SK-MEL-5 (cell line): Measurements from ENCODE around the gene USP13. TPM values are rescaled to one million over a fixed set of nuclear protein-coding genes. Genes with fewer than 3 reads are reported as not detected.
"Not testable (repeated sequence)": the region's sequence is repeated elsewhere in the genome, so short reads cannot be mapped to it uniquely, and the experiment has no call there.

Experiments used
- DNase-seq: peaks from one replicate; pipeline ENCODE4 v3.0.0-alpha.2; 2016; ENCODE audit warnings: low read depth, low spot score
- in situ Hi-C: cut with HindIII; loops from 2 replicates; pipeline ENCODE4 v1.10.0; 2016; ENCODE audit warnings: low sequenced_read_pairs, high pct_unique_total_duplicates, low pct_unique_long_range_greater_than_20kb
- total RNA-seq: library from RNA; depleted of rRNA; stranded (reverse); fragments of >200 nt; shearing (Covaris generic); gene quantifications from 2 replicates; pipeline ENCODE4 v1.2.3, GENCODE V29; 2014

USP13 gene
- total RNA-seq, 1 experiment from 2014 or later, result 7.1 TPM

DNA sequence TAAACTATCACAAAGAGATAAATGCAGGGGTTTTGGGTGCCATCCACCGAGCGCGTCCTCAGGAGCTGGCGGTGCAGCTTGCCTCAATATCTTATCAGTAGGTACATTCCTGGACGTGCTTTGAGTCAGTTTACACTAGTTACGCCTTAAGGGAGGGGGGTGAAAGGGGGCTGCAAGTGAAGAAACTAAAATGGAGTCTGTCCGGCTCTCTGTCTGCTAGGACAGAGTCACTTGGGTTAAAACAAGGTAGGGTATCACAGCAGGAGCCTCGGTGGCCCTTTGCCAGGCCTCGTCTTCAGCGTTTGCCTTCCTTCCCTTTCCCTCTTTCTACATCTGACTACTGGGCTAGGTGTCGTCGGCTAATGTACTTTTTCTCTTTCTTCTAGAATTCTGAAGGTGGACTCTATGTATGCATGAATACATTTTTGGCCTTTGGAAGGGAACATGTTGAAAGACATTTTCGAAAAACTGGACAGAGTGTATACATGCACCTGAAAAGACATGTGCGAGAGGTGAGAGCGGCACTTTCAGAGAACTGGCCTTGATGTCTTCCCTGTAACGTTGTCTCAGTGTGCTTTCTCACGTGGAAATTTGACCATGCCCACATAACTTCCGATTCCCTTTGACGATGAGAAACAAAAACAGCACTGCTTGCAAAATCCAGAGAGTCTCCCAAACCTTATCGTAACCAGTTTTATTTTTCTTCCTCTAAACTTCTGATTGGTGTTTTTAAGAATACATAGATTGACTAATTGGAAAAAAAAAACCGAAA, 28.8 kb downstream of the USP13 start:
- in situ Hi-C loops, result no loop called here

DNA sequence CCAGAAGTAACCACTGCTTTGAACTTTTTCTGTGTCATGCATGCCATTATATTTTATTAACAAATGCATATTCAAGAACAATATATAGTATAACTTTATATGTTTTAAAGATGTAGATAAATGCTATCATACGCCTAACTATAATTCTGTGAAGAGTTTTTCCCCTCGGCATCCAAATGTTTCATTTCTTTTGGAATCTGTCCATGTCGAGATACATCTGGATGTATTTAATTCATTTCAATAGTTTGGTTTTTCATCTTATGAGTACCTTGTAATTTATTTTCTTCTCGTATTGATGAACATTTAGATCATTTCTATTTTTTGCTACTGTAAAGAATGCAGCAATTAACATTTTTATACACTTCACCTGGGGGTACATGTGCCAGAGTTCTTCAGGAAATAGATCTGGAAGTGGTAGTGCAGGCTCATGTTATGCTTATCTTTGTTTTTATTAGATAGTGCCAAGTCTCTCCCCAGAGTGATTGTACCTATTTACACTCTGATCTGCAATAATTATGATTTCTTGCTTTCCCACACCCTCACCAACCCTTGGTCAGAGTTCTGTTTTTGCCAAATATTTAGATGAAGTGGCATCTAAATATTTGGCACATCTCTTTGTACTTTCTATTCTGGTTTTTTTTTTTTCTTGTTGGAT, 29.7 kb downstream of the USP13 start:
- in situ Hi-C loops, result no loop called here
- no peak for DNase-seq

More for the DNA sequence above, 28.8 kb downstream of the USP13 start:
- no peak for DNase-seq

DNA sequence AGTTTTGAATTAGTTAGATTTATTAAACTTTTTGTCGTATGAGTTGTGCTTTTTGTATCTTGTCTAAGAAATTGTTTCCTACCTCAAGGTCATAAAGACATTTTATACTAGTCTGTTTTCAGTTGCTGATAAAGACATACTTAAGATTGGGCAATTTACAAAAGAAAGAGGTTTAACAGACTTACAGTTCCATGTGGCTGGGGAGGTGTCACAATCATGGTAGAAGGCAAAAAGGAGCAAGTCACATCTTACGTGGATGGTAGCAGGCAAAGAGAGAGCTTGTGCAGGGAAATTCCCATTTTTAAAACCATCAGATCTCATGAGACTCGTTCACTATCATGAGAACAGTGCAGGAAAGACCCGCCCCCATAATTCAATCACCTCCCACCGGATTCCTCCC, 30.4 kb downstream of the USP13 start:
- in situ Hi-C loops, result not testable (repeated sequence)

DNA sequence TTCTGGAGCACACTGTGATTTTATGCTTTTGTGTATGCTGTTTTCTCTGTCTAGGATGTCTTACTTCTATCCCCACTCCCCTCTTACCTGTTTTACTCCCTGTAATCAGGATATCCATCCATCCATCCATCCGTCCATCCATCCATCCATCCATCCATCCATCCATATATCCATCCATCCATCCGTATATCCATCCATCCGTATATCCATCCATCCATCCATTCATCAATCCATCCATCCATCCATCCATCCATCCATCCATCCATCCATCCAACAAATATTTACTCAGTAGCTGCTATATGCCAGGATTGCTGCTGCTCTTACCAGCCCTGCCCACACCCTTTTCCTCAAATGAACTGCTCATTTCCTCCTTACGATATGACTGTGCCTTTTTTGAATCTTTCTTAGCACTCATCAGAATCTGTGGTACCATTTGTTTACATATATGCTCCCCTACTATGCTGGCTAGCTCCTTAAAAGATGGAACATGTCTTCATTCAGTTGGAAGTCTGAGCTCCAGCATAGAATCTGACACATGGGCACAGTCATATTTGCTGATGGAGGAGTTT, 35.2 kb downstream of the USP13 start:
- in situ Hi-C loops, result no loop called here
- DNase-seq, result no peak

More for the DNA sequence above, 30.4 kb downstream of the USP13 start:
- DNase-seq, result not testable (repeated sequence)

DNA sequence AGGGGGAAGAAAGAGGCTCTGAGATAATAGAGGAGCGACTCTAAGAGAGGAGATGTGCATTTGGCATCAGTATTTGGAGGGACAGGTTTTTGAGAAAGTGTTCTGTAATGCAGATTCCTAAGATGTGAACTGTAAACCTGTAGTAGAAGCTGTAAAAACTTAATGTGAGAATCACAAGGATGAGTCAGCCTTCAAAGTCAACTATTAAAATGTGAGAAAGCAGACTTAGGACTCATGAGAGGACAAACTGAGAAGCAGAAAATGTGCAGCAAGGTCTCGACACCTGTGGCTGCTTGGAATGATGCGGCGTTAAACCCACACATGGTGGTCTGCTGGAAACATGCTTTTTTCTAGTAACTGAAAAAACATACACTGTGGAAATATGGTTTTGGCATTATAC, 36.0 kb downstream of the USP13 start:
- no peak for DNase-seq
- in situ Hi-C loops, result no loop called here

DNA sequence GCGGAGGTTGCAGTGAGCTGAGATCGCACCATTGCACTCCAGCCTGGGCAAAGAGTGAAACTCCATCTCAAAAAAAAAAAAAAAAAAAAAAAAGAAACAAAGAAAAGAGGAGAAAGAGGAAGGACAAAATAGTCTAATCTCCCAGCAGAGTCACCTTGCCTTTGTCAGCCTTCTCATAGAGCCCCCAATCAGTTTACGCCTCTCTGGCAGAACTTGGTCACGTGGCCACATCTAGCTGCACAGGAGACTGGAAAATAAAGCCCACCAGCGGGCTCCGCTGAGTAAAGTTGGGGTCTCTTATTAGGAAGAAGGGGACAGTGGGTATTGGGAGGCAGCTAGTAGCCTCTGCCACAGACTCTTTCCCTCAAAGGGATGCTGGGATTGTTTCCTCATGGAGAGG, 41.9 kb downstream of the USP13 start:
- no peak for DNase-seq

DNA sequence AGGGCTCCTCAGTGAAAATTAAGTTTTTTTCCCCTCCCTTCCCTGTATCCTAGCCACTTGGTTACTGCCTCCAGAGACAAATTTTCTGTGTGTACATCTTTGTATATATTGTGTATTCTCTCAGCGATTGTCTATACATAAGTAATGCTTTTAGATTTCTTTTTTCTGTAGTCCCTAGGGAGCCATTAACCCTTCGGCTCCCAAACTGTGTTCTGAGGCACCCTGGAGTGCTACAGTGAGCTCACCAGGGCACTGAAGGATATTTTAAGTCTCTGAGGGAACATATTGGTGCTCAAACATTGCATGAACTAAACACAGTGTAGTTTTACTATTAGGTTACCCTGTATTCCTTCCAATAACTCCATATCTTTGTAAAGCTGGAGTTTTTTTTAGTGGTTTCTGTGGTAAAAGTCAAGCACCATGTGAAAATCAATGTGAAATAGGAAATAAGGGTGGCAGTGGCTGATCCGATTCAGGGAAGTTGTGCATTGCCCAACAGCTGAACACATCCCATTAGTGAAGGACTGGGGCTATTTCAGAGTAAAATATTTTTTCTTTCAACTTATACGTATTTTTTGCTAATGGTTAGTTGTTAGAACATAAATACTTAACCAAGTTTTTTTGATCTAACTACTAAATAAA, 43.0 kb downstream of the USP13 start:
- in situ Hi-C loops, result no loop called here
- DNase-seq, result peak; percentile 19

More for the DNA sequence above, 41.9 kb downstream of the USP13 start:
- in situ Hi-C loops, result no loop called here

DNA sequence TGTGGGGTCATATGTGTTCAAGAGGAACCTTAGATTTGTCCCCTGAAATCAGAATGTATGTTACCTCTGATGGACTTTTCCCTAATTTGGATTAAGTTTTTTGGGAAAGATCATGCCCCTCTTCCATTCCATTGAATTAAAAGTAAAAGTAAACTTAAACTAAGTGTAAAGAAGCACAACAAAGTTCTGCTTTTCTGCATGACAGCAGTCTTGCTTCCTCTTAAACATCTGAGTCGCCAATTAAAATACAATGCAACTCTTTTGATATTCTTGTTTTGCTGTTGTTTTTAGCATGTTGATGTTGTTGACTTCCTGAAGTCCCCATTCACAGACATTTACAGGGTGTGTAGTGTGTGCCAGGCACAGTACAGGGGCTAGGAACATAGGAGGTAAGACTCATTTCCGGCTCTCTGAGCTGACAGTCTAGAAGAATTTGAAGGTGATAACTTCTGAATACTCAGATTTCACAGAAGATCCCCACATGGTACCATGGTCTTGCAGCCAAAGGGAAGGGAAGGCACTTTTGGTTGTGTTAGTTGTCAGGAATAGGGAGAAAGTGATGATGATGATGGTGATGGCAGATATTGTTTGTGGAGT, 45.0 kb downstream of the USP13 start:
- in situ Hi-C loops, result no loop called here
- no peak for DNase-seq

DNA sequence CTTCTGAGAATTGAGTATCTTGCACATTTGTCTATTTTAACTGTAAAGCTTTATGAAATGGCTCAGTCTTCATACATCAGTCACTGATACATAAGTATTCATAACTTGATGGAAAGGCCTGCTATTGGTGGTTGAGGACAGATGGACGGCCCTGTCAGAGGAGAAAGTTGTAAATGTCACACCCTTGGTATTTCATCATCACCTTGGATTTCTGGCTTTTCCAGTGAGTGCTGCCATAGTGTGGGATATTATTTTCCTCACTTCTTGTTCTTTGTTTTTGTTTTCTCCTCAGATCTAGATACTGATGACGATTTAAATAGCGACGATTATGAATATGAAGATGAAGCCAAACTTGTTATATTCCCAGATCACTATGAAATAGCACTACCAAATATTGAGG, 47.9 kb downstream of the USP13 start:
- no peak for DNase-seq
- in situ Hi-C loops, result no loop called here

DNA sequence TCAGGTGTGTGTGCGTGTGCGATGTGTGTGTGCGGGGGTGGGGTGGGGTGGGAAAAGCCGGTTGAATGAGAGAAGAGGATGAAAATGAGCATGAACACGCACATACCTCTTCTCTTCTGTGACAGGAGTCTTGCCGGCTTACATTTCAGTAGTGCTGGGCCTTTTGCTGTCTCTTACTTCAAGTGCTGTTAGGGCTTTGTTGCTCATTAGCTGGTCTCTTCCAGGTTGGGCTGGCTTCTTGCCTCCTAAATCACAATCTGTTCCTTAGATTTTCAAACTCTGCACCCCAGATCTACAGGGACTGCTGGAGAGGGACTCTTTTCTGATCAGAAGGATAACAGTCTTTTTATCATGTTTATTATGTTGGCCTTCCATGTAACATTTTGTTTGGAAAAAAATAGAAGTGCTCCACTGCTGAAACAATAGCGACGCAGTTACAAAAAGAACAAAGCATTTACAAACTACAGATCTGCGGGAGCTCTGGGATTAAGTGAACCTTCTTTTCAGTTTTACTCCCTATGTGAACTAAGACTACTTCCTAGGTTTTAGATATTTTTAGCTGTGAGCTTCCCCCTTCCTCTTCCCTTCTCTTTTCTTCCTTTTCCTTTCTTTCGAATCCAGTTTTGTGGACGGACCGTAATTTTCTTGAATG, 48.5 kb downstream of the USP13 start:
- DNase-seq, result no peak
- in situ Hi-C loops, result no loop called here

DNA sequence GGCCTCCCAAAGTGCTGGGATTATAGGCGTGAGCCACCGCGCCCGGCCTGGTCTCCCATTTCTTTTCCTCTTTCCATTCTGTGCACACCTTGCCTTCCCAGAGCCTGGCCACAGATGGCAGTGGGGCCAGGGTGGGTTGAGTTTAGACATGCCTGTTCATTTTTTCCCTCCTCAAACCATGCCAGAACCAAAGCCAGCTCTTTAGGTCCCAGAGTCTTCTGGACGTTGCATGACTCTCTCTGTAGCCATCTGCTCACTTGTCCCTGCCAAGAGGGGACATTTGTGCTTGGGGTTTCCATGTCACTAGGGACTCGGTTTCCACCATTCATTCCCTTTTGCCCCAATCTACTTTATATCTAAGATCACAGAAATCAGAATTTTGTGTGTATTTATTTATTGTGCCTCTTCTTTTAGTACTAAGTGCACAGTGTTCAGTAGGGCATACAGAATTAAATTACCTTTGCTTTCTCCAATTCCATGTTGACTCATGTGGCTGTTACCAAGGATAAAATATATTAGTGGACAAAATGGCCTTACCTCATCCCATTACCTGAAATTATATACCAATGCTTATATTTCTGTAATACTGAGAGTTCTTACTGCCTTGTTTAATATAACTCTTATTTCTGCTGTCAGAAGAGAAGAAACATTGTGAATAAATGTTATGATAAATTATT, 49.6 kb downstream of the USP13 start:
- in situ Hi-C loops, result no loop called here
- DNase-seq, result no peak

DNA sequence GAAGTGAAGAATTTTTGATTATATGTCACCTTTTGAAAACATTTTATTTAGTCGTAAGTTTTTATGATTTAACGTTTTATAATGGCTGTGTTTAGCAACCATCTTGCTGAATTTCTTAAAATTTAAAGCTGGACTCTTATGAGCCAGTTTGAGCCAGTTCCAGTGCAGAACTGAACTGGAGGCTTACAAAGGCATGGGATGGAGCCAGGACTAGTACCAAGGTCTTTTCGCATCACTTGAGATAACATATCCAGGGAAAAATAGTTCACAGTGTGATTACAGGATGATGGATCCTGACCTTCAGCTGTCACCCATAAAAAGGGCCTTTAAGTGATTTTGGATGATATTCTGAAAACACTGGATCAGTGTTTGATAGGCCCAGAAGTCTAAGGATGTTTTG, 51.0 kb downstream of the USP13 start:
- DNase-seq, result no peak
- in situ Hi-C loops, result no loop called here

DNA sequence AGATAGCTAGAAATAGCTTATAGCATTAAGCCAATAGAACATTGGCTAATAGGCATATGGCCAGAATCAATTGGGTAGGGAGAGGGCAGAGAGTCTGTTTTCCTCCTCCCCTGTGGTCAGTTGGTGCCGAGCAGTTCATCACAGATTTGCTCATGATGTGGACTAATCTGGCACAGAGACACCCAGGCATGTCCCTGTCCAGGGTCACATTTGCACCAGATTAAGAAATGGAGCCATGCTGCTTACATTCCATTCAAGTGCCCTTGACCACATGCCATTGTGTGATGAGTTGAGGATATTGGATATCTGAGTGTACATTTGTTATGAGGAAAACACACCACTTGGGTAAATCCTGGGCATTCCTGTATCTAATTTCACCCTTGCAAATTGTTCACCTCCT, 53.4 kb downstream of the USP13 start:
- no peak for DNase-seq
- in situ Hi-C loops, result no loop called here

DNA sequence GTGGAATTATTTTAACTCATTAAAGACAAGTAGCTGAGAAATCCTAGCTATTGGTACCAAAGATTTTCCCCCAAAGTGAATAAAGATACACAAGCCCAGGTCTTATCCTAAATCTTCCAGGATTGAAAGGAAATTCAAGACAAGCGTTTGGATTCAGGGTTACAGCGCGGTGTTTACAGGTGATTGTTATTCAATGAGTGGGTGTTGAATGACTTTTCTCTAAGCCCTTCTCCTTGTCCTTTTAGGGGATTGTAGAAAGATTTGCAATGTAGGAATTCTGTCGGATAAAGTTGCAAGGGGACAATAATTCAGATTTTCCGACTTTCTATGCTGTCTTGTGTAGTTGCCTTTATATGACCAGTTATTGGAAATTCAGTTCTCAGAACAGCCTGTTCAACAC, 57.2 kb downstream of the USP13 start:
- DNase-seq, result no peak
- in situ Hi-C loops, result no loop called here

DNA sequence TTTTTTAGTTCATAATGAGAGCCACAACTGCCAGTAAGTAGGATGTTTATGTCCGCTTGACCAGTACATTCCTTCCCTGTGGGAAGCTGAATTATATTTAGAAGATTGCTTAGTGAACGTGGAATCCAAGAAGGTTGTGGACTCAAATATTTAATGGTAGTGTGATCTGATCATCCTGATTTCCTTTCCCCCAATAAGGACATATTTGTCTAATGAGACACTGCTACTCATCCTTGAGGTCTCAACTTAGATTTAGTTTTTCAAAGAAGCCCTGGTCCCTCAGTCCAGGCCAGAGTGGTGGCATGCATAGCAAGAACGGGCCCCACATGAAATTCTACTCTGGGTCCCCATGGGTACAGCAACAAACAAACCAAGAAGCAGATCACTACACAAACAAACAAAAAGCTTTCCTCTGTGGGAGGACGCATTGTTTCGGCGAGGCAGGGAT, 60.8 kb downstream of the USP13 start:
- no peak for DNase-seq
- in situ Hi-C loops, result no loop called here

DNA sequence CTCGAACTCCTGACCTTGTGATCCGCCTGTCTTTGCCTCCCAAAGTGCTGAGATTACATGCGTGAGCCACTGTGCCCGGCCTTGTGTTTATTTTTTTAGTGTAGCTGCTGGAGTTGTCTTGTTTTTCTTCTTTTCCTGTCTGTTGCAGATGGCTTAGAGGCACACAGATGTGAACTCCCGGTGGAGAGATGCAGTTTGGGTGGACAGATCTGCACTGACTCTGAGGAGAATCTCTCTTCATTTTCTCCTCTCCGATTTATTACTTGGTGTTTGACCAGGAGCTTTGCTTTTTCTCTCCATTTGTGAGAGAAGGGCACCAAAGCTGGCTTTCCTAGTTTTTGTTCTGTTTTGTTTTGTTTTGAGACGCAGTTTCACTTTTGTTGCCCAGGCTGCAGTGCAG, 62.7 kb downstream of the USP13 start:
- in situ Hi-C loops, result no loop called here
- DNase-seq, result no peak

DNA sequence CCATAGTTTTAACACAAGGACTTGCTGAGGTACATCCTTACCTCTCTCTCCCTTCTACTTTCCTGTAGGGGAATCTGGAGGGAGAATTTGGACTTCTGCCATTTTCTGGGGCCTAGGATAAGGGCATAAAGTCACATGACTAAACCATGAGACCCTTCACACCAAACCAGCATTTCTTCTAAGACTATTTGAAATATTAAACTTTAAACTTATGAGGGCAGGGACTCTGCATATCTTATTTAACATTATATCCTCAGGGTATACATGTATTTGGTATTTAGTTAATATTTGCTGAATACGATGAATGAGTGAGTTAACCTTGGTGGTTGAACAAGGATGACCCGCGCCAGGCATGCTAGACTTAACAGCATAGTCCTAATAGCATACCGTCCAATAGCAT, 63.4 kb downstream of the USP13 start:
- DNase-seq, result peak; percentile 55
- in situ Hi-C loops, result no loop called here
